H7 (cell line): ENCODE measurements around the gene MYBPH. TPM values are rescaled to one million over a fixed set of nuclear protein-coding genes. Genes with fewer than 3 reads are reported as not detected.

Experiments used
- DNase-seq: peaks from one replicate; pipeline ENCODE4 v3.0.0; 2012
- H3K27me3 ChIP-seq: 2 replicates; pipeline ENCODE4 v1.6.0; 2011; ENCODE audit warnings: mild to moderate bottlenecking, low read length; ENCODE audit not compliant: control insufficient read depth, insufficient read depth
- H3K36me3 ChIP-seq: replicated peaks from 2 replicates; pipeline ENCODE4 v1.5.1; 2011; ENCODE audit warnings: low read length; ENCODE audit not compliant: control insufficient read depth, insufficient read depth
- H3K4me3 ChIP-seq: 2 replicates; pipeline ENCODE4 v1.5.1; 2011; ENCODE audit warnings: low read depth, mild to moderate bottlenecking, control low read depth, low read length, moderate library complexity; ENCODE audit not compliant: insufficient read depth
- total RNA-seq: library from RNA; depleted of rRNA; stranded (reverse); fragments of >200 nt; shearing (Covaris generic); gene quantifications from 2 replicates; pipeline ENCODE4 v1.2.3, GENCODE V29; 2014

Gene MYBPH
- total RNA-seq, 1 experiment from 2014 or later: not detected

DNA sequence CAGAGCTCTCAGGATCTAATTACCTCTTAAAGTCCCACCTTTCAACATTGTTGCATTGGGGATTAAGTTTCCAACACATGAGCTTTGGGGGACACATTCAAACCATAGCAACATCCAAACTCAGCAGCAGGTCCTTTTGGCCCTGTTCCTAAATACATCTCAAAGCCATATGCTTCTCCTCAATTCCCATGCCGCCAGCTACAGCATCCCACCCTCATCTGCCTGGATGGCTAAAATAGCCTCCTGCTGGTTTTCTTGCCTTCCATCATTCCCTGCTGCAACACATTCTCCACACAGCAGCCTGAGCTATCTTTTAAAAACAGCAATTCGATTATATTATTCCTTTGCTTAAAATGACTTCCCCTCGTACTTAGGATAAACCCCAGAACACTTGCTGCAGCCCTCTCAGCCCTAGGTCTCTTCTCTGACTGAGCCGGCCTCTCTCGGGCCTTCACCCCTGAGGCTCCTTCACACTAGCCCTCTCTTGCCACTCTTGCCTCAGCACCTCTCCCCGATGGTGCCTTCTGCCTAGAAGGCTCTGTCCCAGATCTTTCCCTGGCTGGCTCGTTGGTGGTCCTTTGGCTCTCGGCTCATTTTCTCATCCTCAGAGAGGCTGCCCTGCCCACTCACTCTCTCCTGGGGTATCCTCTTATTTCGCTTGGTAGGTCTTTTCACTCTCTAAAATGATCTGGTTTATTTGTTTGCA is 16.5 kb downstream of the MYBPH start:
- H3K27me3 ChIP-seq: no peaks in the 10 kb centered on the region
- no peaks in the 10 kb centered on the region for H3K36me3 ChIP-seq
- no peak overlapping the region for H3K4me3 ChIP-seq
- DNase-seq: no peak

DNA sequence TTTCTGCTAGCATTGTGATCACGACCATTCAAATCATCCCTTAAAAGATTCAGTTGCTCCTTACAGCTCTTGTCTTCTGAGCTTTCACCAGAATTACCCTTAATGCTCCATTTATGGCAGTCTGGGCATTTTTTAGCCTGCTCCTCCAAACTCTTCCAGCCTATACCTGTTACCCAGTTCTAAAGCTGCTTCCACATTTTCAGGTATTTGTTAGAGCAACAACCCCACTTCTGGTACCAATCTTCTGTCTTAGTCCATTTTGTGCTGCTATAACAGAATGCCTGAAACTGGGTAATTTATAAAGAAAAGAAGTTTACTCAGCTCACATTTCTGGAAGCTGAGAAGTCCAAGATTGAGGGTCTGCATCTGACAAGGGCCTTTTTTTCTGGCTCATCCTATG is 17.2 kb downstream of the MYBPH start:
- no peaks in the 10 kb centered on the region for H3K36me3 ChIP-seq
- DNase-seq: no peak
- H3K27me3 ChIP-seq: no peaks in the 10 kb centered on the region
- no peak overlapping the region for H3K4me3 ChIP-seq

DNA sequence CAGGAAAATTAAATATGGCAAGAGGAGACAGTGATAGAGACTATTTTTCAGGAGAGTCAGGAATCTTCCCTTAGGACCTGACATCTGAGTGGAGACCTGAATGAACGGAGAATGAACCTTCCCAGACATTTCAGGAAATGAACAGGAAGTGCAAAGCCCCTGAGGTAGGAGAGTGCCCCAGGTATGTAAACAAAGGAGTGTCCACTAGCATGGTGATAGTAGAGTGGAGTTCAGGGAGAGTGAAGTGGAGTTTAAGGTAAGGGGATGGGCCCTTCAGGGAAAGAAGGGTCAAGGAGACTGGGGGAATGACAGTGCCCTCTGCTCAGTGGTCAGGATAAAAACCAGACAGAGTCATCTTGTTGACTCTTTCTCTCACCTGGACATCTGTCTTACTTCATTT is 19.3 kb downstream of the MYBPH start:
- DNase-seq: no peak
- Histone ChIP-seq H3K4me3 (no peak overlapping the region), H3K36me3 (no peaks in the 10 kb centered on the region), H3K27me3 (no peaks in the 10 kb centered on the region)

DNA sequence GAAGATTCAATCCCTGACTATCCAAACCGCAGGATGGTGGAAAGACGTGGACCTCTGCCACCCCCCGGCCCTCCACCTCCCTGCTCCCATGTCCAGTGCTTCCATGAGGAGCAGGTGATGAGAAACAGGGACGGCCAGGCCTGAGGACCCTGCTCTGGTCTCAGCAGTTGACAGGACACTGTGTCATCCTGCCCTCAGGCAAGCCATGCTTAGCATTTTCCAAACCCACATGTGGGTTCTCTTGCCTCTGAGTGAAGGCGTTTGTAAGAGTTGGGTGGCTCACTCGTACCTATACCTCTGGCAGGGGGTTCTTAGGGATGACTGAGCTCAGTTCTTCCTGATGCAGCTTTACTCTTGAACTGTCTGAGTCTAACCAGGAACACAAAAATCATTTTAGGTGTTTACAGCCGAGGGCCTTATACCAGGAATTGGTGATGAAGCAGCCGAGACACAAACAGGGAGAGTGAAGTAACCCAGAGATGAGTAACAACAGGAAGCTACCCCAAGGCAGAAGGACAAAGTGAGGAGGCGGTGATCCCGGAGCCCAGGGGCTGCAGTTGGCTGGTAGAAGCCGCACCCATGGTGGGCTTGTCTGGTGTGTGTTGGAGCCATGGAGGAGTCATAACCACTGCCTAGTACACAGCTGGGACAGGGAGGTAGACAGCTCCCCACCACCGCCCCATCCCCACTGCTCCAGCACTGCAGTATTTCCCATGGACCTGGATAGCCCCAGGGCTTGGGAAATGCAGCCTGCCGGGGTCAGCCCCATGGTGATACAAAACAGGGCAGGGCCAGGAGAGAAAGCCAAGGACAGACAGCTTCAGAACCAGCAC is 21.4 kb downstream of the MYBPH start:
- no peak overlapping the region for H3K4me3 ChIP-seq
- no peaks in the 10 kb centered on the region for H3K36me3 ChIP-seq
- DNase-seq: no peak

DNA sequence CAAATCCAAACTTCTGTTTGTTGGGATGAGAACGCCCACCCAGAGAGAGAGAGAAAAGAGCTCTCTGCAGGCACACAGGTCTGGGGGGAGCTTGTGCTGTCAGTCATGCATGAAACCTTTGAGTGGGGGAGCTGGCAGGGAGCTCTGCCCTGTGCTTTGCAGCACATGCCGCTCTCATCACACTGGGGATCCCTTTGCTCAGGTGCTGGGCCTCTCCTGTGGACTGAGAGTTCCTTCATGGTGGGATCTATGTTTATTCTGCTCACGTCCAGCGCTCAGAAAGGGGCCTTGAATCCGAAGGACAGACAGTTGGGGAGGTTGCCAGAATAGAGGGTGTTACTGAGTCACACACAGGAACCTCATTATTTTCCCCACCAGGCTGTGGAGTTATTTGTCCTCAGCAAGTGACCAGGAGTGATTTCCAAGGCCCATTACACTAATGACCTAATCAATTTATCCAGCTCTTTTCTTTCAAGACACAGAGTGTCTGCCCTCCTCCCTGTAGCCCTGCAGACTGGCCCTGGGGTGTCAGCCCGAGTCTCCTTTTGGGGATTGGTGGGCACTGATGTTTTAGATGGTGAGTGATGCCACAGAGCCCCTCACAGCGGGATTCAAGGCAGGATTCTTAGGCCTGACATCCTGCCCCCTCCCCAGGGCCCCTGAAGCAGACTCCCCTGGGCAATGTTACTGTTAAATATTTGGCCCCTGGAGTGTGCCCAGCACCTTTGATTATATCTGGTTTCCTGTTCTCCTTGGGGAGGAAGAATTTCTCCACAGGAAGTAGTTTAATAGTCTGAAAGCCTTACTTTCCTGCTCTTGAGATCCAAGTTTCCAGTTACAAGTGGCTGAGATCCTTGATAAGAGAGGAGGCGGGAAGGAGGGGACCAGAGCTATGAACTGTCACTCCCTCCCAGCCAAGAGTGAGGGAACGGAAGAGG is 22.3 kb downstream of the MYBPH start:
- H3K36me3 ChIP-seq: no peaks in the 10 kb centered on the region
- no peak for DNase-seq
- H3K4me3 ChIP-seq: no peak overlapping the region
- no peaks in the 10 kb centered on the region for H3K27me3 ChIP-seq

More for the DNA sequence above, 21.4 kb downstream of the MYBPH start:
- no peaks in the 10 kb centered on the region for H3K27me3 ChIP-seq

DNA sequence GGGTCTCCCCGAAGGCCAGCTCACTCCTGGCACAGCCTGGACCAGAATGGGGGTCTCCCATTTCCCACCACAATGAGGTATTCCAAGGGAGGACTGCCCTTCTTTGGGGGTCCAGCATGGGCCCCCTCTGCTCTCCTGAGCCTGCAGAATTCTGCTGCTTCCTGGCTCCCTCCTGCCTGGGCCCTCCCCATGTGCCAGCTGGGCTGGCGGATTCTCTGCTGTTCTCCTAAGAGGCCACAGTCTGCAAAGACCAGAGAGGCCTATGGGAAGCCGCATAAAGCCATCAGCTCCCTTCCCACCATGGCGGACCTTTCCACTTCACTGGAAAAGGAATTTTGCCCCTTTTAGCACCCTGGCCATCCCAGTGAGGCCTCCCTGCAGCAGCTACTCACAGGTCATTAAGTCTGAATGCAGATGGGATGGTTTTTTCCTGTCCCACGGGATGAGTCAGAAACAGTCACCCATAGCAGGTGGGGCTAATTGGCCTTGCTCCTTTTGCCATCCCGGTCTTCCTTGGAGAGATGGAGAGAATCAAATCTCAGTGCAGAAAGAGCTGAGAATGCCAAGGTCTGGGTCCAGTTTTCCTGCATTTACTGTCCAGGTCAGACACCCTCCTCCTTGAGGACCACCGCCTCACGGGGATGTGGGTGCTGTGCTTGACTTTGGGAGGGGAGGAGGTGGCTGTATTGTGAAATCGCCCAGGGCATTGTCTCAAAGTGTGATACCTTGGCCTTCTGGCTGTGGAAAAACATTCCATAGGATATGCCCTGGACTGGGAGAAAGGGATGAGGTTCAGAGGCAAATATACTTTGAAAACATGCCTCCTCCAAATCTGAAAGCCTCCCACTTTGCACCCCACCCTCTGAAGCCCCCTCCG is 23.2 kb downstream of the MYBPH start:
- no peaks in the 10 kb centered on the region for H3K36me3 ChIP-seq
- H3K4me3 ChIP-seq: no peak overlapping the region
- no peak for DNase-seq
- no peaks in the 10 kb centered on the region for H3K27me3 ChIP-seq

DNA sequence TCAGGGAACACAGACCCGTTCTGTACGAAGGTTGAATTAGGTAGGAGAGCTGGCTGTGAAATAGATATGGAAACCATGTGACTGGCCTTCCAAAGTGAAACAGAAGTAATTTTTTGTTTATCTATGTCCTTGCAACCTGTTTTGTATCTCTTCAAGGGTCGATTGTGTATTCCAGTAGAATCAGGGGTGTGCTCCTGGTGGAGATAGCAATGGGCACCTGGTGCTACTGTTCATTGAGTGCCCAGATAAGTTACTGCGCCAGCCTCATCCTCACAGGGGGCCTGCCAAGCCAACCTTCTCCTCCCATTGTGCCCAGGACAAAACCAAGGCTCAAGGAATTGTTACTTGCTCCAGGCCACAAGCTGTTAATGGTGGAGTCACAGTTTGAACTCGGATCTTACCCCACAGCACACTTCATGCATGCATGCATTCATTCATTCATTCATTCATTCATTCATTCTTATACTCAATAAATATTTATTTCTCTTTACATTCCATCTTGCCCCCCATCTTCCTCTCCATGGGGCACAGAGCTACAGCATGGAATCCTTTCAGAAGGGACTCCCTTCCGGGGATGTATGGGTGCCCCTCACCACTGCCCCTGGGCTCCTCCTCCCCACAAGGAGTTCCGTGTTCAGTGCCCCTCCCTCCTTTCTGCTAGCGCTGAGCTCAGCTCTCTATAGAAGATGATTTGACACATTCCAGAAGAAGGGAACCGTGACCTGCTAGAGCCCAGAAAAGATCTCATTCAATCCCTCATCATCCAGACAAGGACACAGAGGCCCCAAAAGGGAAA is 24.1 kb downstream of the MYBPH start:
- H3K4me3 ChIP-seq: no peak overlapping the region
- no peaks in the 10 kb centered on the region for H3K27me3 ChIP-seq
- no peaks in the 10 kb centered on the region for H3K36me3 ChIP-seq
- no peak for DNase-seq

DNA sequence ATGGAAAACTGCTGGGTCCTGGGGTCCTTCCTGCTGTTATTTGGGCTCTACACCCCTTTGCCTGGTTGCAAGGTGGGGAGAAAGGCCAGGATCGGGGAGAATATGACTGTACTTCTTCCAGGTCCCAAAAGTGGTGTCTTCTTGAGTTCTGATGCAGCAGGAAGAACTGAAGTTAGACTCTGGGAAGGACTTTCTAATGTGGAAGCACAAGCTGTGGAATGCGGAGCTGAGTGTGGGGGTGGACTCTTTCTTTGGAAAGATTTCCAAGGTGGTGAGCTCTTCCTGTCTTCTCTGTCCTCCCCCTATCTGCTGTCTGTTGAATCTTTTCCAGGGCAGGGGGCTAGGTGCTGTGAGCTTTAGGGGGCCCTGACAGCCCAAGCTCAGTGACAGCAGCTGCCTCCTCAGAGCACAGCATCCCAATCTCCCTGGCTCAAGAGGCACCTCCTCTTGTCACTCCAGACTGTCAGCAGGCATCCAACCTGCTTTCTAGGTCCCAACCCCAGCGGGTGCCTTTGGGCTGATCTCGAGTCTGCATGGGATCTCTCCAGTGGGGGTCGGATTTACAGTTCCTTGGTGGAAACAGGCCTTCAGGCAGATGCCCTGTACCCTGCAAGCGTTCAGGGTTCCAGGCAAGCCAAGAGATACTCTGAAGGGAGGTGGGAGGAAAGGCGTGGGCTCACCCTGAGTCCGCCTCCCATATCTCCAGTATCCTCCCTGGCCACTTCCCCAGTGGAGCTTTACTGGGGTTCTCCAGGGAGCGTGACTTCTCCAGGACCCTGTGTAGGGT is 24.9 kb downstream of the MYBPH start:
- Histone ChIP-seq H3K27me3 (no peaks in the 10 kb centered on the region), H3K36me3 (no peaks in the 10 kb centered on the region), H3K4me3 (no peak overlapping the region)
- no peak for DNase-seq

DNA sequence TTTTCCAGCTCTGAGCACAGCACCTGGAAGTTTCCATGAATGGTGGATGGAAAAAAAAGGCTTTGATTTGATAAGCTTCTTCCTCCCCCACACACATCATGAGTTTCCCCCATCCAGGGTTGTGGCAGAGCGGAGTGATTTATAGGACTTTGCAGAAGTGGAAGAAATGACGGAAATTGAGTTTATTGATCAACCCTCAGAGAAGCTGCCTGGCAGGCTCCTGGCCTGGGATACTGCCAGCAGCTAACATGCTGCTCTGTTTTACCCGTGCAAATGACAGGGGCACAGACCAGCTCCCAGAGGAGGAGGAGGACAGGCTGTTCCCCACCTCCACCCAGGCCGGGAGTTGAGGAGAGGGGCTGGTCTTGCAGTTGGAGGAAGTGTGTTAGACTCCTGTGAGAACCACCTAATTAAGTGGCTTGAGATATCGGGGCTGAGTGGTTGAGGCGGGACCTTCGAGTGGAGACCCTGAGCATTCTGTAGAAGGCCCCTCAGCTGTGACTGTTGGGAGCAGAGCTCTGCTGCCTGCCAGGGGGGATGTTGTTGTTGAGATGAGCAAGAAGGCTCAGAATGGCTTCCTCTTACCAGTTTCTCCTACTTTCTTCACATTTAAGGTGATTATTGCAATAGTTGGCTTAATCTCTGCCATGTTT is 26.3 kb downstream of the MYBPH start:
- no peaks in the 10 kb centered on the region for H3K36me3 ChIP-seq
- no peak for DNase-seq
- H3K27me3 ChIP-seq: no peaks in the 10 kb centered on the region
- H3K4me3 ChIP-seq: no peak overlapping the region

DNA sequence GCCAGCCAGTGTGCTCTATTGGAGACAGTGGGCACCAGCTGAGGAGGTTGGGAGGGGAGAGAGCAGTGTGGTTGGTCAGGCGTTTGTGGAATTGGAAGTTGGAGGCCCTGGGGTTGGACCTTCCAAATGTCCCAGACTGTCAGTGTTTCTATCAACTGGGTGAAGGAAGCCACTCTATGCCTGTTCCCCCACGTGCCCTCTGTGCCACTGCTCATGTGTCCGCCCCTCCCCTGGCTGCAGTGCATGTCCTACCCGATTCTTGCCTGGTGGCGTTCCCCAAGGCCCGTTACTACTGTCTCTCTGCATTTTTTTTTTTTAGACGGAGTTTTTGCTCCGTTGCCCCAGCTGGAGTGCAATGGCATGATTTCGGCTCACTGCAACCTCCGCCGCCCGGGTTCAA is 27.0 kb downstream of the MYBPH start:
- Histone ChIP-seq H3K36me3 (no peaks in the 10 kb centered on the region), H3K4me3 (no peak overlapping the region), H3K27me3 (no peaks in the 10 kb centered on the region)
- DNase-seq: no peak

DNA sequence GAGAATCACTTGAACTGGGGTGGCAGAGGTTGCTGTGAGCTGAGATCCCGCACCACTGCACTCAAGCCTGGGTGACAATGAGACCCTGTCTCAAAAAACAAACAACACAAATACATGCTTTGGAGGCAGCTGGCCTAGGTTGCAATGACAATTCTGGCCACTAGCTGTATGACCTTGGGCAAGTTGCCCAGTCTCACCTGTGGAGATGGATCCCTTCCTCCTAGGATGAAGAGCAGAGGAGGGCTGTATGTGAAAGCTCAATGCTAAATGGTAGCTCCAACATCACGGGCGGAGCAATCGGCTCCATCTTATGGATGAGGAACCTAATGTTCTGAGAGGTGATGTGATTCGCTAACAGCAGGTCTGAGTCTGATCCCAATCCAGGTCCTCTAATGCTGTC is 27.5 kb downstream of the MYBPH start:
- H3K27me3 ChIP-seq: no peaks in the 10 kb centered on the region
- peak; percentile 71 for DNase-seq
- no peaks in the 10 kb centered on the region for H3K36me3 ChIP-seq
- H3K4me3 ChIP-seq: no peak overlapping the region

DNA sequence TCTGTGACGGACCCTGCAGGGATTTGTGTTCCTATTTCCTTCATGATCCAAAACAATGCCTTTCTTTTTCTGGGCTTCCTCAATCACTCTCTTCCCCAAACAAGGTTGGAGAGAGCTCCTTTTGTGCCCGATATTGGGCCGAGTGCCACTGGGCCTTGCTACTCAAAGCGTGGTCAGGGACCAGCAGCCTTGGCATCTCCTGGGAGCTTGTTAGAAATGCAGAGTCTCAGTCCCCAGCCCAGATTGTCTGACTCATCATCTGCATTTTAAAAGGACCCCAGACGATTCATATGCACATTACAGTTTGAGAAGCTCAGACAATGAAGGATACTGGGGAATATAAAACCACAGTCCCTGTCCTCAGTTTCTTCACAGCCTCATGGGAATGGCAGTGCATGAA is 28.2 kb downstream of the MYBPH start:
- no peak for DNase-seq
- H3K4me3 ChIP-seq: no peak overlapping the region
- H3K27me3 ChIP-seq: no peaks in the 10 kb centered on the region
- no peaks in the 10 kb centered on the region for H3K36me3 ChIP-seq
